Astrocyte of the cerebellum (primary cell): ENCODE results near the gene RBM18.

ENCODE experiments used
- DNase-seq: peaks from one replicate; pipeline ENCODE4 v3.0.0-alpha.2; 2011; ENCODE audit warnings: low read depth
- H3K4me3 ChIP-seq: 2 replicates; pipeline ENCODE4 v1.5.1; 2011; ENCODE audit warnings: mild to moderate bottlenecking, low read depth, low read length, moderate library complexity
- CTCF ChIP-seq: IDR thresholded peaks from 2 replicates; pipeline ENCODE4 v1.5.1; 2012; ENCODE audit warnings: low read length, low read depth, moderate library complexity, mild to moderate bottlenecking; ENCODE audit errors: missing control alignments
- in situ Hi-C: cut with HindIII; loops from 2 replicates; pipeline ENCODE4 v1.10.0; 2017; ENCODE audit warnings: low sequenced_read_pairs

Gene RBM18

GRCh38 chr9:122297512-122297911 is 32.9 kb upstream of the RBM18 start:
- TF ChIP-seq CTCF: no peak

GRCh38 chr9:122294531-122294930 is 29.9 kb upstream of the RBM18 start:
- no peak for TF ChIP-seq CTCF
- DNase-seq: no peak
- in situ Hi-C loops: no loop called here
- no peak overlapping the region for H3K4me3 ChIP-seq

More at GRCh38 chr9:122297512-122297911, 32.9 kb upstream of the RBM18 start:
- no peak for DNase-seq
- no peak overlapping the region for H3K4me3 ChIP-seq
- in situ Hi-C loops: no loop called here

DNA sequence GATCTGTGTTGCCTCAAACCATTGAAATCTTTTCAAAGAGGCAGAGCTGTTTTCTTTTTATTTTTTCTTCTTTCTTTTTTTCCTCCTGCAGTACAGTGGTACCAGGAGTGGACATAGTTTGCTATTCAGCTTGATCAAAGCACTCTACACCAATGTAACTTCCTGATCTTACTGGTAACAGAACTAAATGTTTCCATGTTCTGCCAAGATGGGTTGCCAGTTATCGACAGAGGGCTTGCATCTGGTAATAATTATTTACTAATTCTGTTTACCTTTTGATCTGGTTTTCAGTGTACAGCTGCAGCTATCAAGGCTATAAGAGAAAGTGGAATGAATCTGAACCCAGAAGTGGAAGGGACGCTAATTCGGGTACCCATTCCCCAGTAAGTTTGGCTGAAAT is 26.8 kb upstream of the RBM18 start:
- TF ChIP-seq CTCF: no peak
- in situ Hi-C loops: no loop called here
- H3K4me3 ChIP-seq: no peak overlapping the region
- no peak for DNase-seq

DNA sequence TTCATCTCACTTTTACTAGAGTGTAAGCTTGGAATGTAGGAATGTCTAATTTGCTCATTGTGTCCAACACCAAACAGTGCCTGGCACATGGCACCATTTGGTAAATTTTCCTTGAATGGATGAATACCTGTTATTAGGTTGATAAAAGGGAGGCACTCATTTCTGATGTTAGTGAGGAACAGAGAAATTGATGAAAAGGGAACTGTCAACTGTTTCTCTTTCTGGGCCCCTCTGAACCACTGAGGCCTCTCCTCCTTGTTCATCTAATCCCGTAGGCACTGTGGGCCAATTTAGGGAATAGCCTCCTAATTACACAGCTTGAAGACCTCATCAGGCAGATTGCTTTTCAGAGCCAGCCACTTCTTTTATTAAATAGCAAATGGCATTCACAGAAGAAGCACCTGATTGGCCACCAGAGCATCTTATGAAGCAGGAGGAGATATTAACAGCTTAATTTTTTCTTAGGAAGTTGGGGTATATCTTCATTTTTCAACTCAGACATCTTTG is 22.6 kb upstream of the RBM18 start:
- TF ChIP-seq CTCF: no peak
- in situ Hi-C loops: no loop called here
- DNase-seq: no peak
- H3K4me3 ChIP-seq: no peak overlapping the region

GRCh38 chr9:122286764-122287163 is 22.1 kb upstream of the RBM18 start:
- no peak overlapping the region for H3K4me3 ChIP-seq
- in situ Hi-C loops: no loop called here
- no peak for DNase-seq
- TF ChIP-seq CTCF: no peak

DNA sequence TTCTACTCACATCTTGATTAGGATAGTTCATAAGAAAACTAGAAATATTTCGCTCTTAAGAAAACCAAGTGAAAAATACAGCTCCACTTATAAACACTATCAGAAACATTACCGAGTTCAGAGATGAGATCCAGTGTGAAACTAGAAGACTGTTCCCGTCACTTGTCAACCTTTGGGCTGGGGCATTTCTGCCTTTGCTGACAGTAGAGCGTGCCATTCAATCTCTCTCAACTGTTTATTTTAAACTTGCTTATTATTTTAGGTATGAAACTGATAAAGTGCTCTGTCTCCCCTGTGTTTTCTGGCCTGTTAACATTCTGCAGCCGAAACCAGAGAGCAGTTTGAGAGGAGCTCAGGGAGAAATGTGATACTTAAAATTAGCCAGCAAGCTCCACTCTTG is 16.7 kb upstream of the RBM18 start:
- no peak overlapping the region for H3K4me3 ChIP-seq
- in situ Hi-C loops: no loop called here
- DNase-seq: no peak
- no peak for TF ChIP-seq CTCF
